Cardiac fibroblast (primary cell): ENCODE data around the gene MAPK10.

Experiments used
- DNase-seq, 2 donors: peaks; one replicate each; pipeline versions ENCODE4 v3.0.0 to v3.0.0-alpha.2; 2010; ENCODE audit warnings: low read depth in 2 of 2
- H3K4me3 ChIP-seq, 2 donors: replicated peaks in 1 of 2; 1 replicate in 1 of 2; 2 replicates in 1 of 2; pipeline ENCODE4 v1.5.1; 2011; ENCODE audit warnings: low read depth in 2 of 2, low read length in 2 of 2, mild to moderate bottlenecking in 2 of 2, moderate library complexity in 1 of 2
- TF ChIP-seq, protein P1 (sequence below): IDR thresholded peaks from one replicate; pipeline ENCODE4 v1.5.1; 2011; ENCODE audit warnings: low read depth, mild to moderate bottlenecking, low read length, inconsistent platforms

The MAPK10 gene

DNA sequence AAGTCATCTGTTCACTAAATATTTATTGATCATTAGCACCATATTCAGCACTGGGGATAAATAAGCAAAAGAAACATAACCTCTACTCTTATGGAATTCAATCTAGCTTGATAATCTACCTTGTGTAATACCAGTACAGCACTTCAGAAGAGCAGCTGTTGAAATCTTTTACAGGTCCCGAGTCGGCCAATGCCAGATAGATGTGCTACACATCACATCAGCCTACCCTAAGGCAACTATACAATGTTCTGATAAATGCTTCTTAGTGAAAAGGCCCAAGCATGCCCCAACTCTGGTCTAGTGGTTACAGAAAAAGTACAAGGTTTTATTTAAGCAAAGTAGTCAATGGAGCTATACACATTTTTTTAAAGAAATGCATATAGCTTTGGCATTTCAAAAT lies 68.7 kb downstream of the MAPK10 start:
- no peak for DNase-seq
- H3K4me3 ChIP-seq, result no peak overlapping the region
- TF ChIP-seq, protein P1, sequence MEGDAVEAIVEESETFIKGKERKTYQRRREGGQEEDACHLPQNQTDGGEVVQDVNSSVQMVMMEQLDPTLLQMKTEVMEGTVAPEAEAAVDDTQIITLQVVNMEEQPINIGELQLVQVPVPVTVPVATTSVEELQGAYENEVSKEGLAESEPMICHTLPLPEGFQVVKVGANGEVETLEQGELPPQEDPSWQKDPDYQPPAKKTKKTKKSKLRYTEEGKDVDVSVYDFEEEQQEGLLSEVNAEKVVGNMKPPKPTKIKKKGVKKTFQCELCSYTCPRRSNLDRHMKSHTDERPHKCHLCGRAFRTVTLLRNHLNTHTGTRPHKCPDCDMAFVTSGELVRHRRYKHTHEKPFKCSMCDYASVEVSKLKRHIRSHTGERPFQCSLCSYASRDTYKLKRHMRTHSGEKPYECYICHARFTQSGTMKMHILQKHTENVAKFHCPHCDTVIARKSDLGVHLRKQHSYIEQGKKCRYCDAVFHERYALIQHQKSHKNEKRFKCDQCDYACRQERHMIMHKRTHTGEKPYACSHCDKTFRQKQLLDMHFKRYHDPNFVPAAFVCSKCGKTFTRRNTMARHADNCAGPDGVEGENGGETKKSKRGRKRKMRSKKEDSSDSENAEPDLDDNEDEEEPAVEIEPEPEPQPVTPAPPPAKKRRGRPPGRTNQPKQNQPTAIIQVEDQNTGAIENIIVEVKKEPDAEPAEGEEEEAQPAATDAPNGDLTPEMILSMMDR, result no peak

DNA sequence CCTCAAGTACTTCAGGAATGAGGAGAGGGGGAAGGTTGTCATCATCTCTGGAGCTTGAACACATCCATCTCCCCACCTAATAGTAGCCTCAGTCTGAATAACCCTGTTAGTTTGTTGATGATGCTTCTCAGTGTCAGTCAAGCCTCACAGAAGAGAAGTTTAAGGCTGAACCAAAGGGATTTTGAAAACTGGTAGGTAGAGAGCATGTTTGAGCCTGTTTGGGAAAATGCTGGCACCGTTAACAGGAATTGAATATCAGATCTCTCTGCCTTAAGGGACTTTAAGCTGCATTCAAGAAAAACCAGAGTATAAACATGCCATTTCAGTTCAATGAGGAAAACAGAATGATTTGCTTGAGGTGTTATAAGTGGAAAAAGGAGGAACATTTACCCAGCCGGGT lies 73.1 kb downstream of the MAPK10 start:
- TF ChIP-seq, protein P1, result no peak
- no peak overlapping the region for H3K4me3 ChIP-seq
- no peak for DNase-seq

- DNase-seq, result no peak
- TF ChIP-seq, protein P1, result no peak
- H3K4me3 ChIP-seq, result no peak overlapping the region
Observed at GRCh38 chr4:86283371-86283770, 76.5 kb downstream of the MAPK10 start.

DNA sequence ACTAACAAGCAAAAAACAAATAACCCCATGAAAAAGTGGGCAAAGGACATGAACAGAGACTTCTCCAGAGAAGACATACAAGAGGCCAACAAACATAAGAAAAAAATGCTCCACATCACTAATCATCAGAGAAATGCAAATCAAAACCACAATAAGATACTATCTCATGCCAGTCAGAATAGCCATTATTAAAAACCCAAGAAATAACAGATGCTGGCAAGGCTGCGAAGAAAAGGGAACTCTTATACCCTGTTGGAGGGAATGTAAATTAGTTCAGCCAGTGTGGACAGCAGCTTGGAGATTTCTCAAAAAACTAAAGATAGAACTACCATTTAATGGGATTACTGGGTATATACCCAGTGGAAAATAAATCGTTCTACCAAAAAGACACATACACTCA lies 79.6 kb downstream of the MAPK10 start:
- TF ChIP-seq, protein P1, result no peak
- no peak overlapping the region for H3K4me3 ChIP-seq
- no peak for DNase-seq

- TF ChIP-seq, protein P1, result no peak
- DNase-seq, result no peak
- no peak overlapping the region for H3K4me3 ChIP-seq
Observed at GRCh38 chr4:86279293-86279960, 80.4 kb downstream of the MAPK10 start.

DNA sequence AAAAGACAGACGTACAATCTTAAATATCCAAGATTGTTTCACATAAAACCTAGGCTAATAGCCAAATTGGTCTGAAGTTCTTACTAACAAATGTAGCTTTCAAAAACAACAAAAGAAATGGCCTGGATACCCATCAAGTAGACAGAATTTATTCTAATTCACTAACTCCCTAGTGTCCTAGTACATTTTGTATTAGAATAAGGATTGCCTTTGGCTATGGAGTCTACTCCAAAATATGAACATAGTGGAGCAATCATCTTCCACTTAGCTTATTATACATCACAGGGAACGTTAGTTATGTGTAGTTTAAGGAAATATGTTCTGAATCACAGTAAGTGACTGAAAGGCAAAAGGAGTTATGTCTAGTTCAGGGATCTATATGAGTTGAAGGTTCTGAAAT lies 81.7 kb downstream of the MAPK10 start:
- TF ChIP-seq, protein P1, result no peak
- H3K4me3 ChIP-seq, result no peak overlapping the region
- no peak for DNase-seq

- TF ChIP-seq, protein P1, result no peak
- no peak for DNase-seq
- H3K4me3 ChIP-seq, result no peak overlapping the region
Observed at GRCh38 chr4:86274642-86275041, 85.2 kb downstream of the MAPK10 start.
